HEK293 (cell line): ENCODE data around the gene FXYD3.

Experiments
- CTCF ChIA-PET: fragments of 350-600 bp; formaldehyde crosslinking; extraction: SDS; loops from one replicate; lab custom pipeline; 2021; ENCODE audit warnings: antibody characterized with exemption; lab: Yijun Ruan, JAX
- POLR2A ChIA-PET: fragments of 300-600 bp; formaldehyde crosslinking; extraction: SDS; loops from one replicate; lab custom pipeline; 2020; ENCODE audit warnings: antibody characterized with exemption, inconsistent platforms; lab: Yijun Ruan, JAX
- H3K27ac ChIP-seq: fragments of 200-500 bp; sonication (Bioruptor generic); 2 replicates; pipeline ENCODE4 v1.5.1; 2014; ENCODE audit warnings: low read depth, low read length, control low read depth, inconsistent platforms; ENCODE audit errors: extremely low read depth
- H3K36me3 ChIP-seq, 2 experiments: fragments of 200-500 bp in 1 of 2; sonication (Bioruptor generic) in 1 of 2; 1 replicate in 1 of 2; 2 replicates in 1 of 2; pipeline ENCODE4 v1.5.1; 2014 to 2017; ENCODE audit warnings: inconsistent platforms in 2 of 2, low read length in 2 of 2; ENCODE audit not compliant: control insufficient read depth in 2 of 2, insufficient read depth in 1 of 2
- H3K4me1 ChIP-seq: fragments of 200-500 bp; sonication (Bioruptor generic); 2 replicates; pipeline ENCODE4 v1.5.1; 2014; ENCODE audit warnings: mild to moderate bottlenecking, low read length, inconsistent platforms; ENCODE audit not compliant: control insufficient read depth, insufficient read depth
- H3K4me3 ChIP-seq: 2 replicates; pipeline ENCODE4 v1.5.1; 2011; ENCODE audit warnings: low read depth, mild to moderate bottlenecking, control low read depth, low read length, moderate library complexity
- H3K9me3 ChIP-seq: fragments of 200-500 bp; sonication (Bioruptor generic); 2 replicates; pipeline ENCODE4 v1.5.1; 2014; ENCODE audit warnings: low read depth, low read length, inconsistent platforms; ENCODE audit not compliant: control insufficient read depth, insufficient read depth
- MYNN ChIP-seq: fragments of 450-650 bp; formaldehyde crosslinking; IDR thresholded peaks from 2 replicates; pipeline ENCODE4 v1.5.1; 2016; ENCODE audit warnings: missing biosample characterization, missing genetic modification characterization, borderline replicate concordance
- OVOL3 ChIP-seq: fragments of 450-650 bp; formaldehyde crosslinking; IDR thresholded peaks from 2 replicates; pipeline ENCODE4 v1.5.1; 2016; ENCODE audit warnings: missing biosample characterization, missing genetic modification characterization
- PRDM1 ChIP-seq: fragments of 450-650 bp; formaldehyde crosslinking; IDR thresholded peaks from 2 replicates; pipeline ENCODE4; 2016; ENCODE audit warnings: missing biosample characterization, missing genetic modification characterization
- REPIN1 ChIP-seq: fragments of 450-650 bp; formaldehyde crosslinking; IDR thresholded peaks from 2 replicates; pipeline ENCODE4 v1.5.1; 2017; ENCODE audit warnings: missing biosample characterization, missing genetic modification characterization, low read depth
- SP7 ChIP-seq: fragments of 450-650 bp; formaldehyde crosslinking; IDR thresholded peaks from 2 replicates; pipeline ENCODE4 v1.5.1; 2016; ENCODE audit warnings: missing biosample characterization, missing genetic modification characterization
- ZBTB21 ChIP-seq: fragments of 450-650 bp; formaldehyde crosslinking; IDR thresholded peaks from 2 replicates; pipeline ENCODE4 v1.5.1; 2017; ENCODE audit warnings: missing biosample characterization, missing genetic modification characterization
- ZBTB49 ChIP-seq: fragments of 450-650 bp; formaldehyde crosslinking; IDR thresholded peaks from 2 replicates; pipeline ENCODE4 v1.5.1; 2016; ENCODE audit warnings: missing biosample characterization, missing genetic modification characterization, low read depth
- ZBTB8A ChIP-seq: fragments of 450-650 bp; formaldehyde crosslinking; IDR thresholded peaks from 2 replicates; pipeline ENCODE4 v1.5.1; 2016; ENCODE audit warnings: missing biosample characterization, missing genetic modification characterization
- ZEB2 ChIP-seq: fragments of 450-650 bp; formaldehyde crosslinking; IDR thresholded peaks from 2 replicates; pipeline ENCODE4 v1.5.1; 2016; ENCODE audit warnings: missing biosample characterization, missing genetic modification characterization
- ZFP3 ChIP-seq: fragments of 450-650 bp; formaldehyde crosslinking; IDR thresholded peaks from 2 replicates; pipeline ENCODE4 v1.5.1; 2016; ENCODE audit warnings: low read depth, missing biosample characterization, missing genetic modification characterization
- ZIC2 ChIP-seq: fragments of 450-650 bp; formaldehyde crosslinking; IDR thresholded peaks from 2 replicates; pipeline ENCODE4 v1.5.1; 2016; ENCODE audit warnings: missing biosample characterization, missing genetic modification characterization
- ZNF10 ChIP-seq: fragments of 450-650 bp; formaldehyde crosslinking; IDR thresholded peaks from 2 replicates; pipeline ENCODE4 v1.5.1; 2017; ENCODE audit warnings: missing biosample characterization, missing genetic modification characterization
- ZNF114 ChIP-seq: fragments of 450-650 bp; formaldehyde crosslinking; IDR thresholded peaks from 2 replicates; pipeline ENCODE4 v1.5.0; 2017; ENCODE audit warnings: missing biosample characterization, missing genetic modification characterization
- ZNF121 ChIP-seq: fragments of 450-650 bp; formaldehyde crosslinking; IDR thresholded peaks from 2 replicates; pipeline ENCODE4 v1.5.1; 2016; ENCODE audit warnings: missing biosample characterization, missing genetic modification characterization
- ZNF133 ChIP-seq: fragments of 450-650 bp; formaldehyde crosslinking; IDR thresholded peaks from 2 replicates; pipeline ENCODE4 v1.5.1; 2016; ENCODE audit warnings: missing biosample characterization, missing genetic modification characterization
- ZNF169 ChIP-seq: fragments of 450-650 bp; formaldehyde crosslinking; IDR thresholded peaks from 2 replicates; pipeline ENCODE4 v1.5.1; 2016; ENCODE audit warnings: missing biosample characterization, missing genetic modification characterization
- ZNF18 ChIP-seq: fragments of 450-650 bp; formaldehyde crosslinking; IDR thresholded peaks from 2 replicates; pipeline ENCODE4 v1.5.1; 2016; ENCODE audit warnings: missing biosample characterization, missing genetic modification characterization
- ZNF292 ChIP-seq: fragments of 450-650 bp; formaldehyde crosslinking; IDR thresholded peaks from 2 replicates; pipeline ENCODE4 v1.5.1; 2016; ENCODE audit warnings: low read depth, missing biosample characterization, missing genetic modification characterization, borderline replicate concordance
- ZNF362 ChIP-seq: fragments of 450-650 bp; formaldehyde crosslinking; IDR thresholded peaks from 2 replicates; pipeline ENCODE4 v1.5.1; 2016; ENCODE audit warnings: missing biosample characterization, missing genetic modification characterization
- ZNF366 ChIP-seq: fragments of 450-650 bp; formaldehyde crosslinking; conservative IDR thresholded peaks from 2 replicates; pipeline ENCODE4 v1.5.1; 2016; ENCODE audit warnings: missing biosample characterization, missing genetic modification characterization
- ZNF488 ChIP-seq: fragments of 450-650 bp; formaldehyde crosslinking; IDR thresholded peaks from 2 replicates; pipeline ENCODE4 v1.5.1; 2016; ENCODE audit warnings: missing biosample characterization, missing genetic modification characterization
- ZNF513 ChIP-seq: fragments of 450-650 bp; IDR thresholded peaks from 2 replicates; pipeline ENCODE4 v1.5.1; 2018; ENCODE audit warnings: missing biosample characterization, missing genetic modification characterization
- ZNF529 ChIP-seq: fragments of 450-650 bp; formaldehyde crosslinking; IDR thresholded peaks from 2 replicates; pipeline ENCODE4 v1.5.1; 2017; ENCODE audit warnings: missing genetic modification characterization, missing biosample characterization; ENCODE audit not compliant: insufficient replicate concordance
- ZNF629 ChIP-seq: fragments of 450-650 bp; formaldehyde crosslinking; IDR thresholded peaks from 2 replicates; pipeline ENCODE4 v1.5.1; 2017; ENCODE audit warnings: missing biosample characterization, missing genetic modification characterization
- ZNF701 ChIP-seq: fragments of 450-650 bp; formaldehyde crosslinking; IDR thresholded peaks from 2 replicates; pipeline ENCODE4 v1.5.1; 2016; ENCODE audit warnings: missing biosample characterization, missing genetic modification characterization
- ZNF768 ChIP-seq: fragments of 450-650 bp; formaldehyde crosslinking; IDR thresholded peaks from 2 replicates; pipeline ENCODE4 v1.5.1; 2018; ENCODE audit warnings: missing biosample characterization, mild to moderate bottlenecking, missing genetic modification characterization
- ZNF785 ChIP-seq: fragments of 450-650 bp; formaldehyde crosslinking; IDR thresholded peaks from 2 replicates; pipeline ENCODE4 v1.5.1; 2016; ENCODE audit warnings: missing biosample characterization, missing genetic modification characterization
- ZSCAN16 ChIP-seq: fragments of 450-650 bp; formaldehyde crosslinking; IDR thresholded peaks from 2 replicates; pipeline ENCODE4 v1.5.1; 2016; ENCODE audit warnings: missing biosample characterization, missing genetic modification characterization
- ZSCAN5A ChIP-seq: fragments of 450-650 bp; formaldehyde crosslinking; IDR thresholded peaks from 2 replicates; pipeline ENCODE4 v1.5.1; 2016; ENCODE audit warnings: missing biosample characterization, missing genetic modification characterization
- ZXDB ChIP-seq: fragments of 450-650 bp; formaldehyde crosslinking; IDR thresholded peaks from 2 replicates; pipeline ENCODE4 v1.5.1; 2016; ENCODE audit warnings: missing biosample characterization, missing genetic modification characterization

FXYD3 gene

GRCh38 chr19:35075202-35076025 is 40.2 kb upstream of the FXYD3 start (continued):
- no peak for TF ChIP-seq ZNF529 (tag by site-specific recombination)
- TF ChIP-seq ZNF488 (tag by site-specific recombination), result no peak
- TF ChIP-seq ZNF366 (tag by site-specific recombination), result peak; percentile 87
- no peak for TF ChIP-seq ZNF292 (tag by site-specific recombination)
- TF ChIP-seq ZNF768, result no peak
- no peak for TF ChIP-seq ZSCAN16 (tag by site-specific recombination)
- no peak for TF ChIP-seq ZNF629 (tag by site-specific recombination)
- no peak for TF ChIP-seq ZNF18
- TF ChIP-seq REPIN1 (tag by site-specific recombination), result no peak
- no peak for TF ChIP-seq ZNF121 (tag by site-specific recombination)
- no peak for TF ChIP-seq OVOL3 (tag by site-specific recombination)
- TF ChIP-seq ZNF701 (tag by site-specific recombination), result no peak
- peak; percentile 84 for TF ChIP-seq PRDM1 (tag by site-specific recombination)
- no peak for TF ChIP-seq MYNN
- 0 out of 2 replicates have a peak, but pooled peaks have one; percentile 11 for TF ChIP-seq ZIC2 (tag by site-specific recombination)
- TF ChIP-seq ZNF362, result no peak
- no peak for TF ChIP-seq ZSCAN5A (tag by site-specific recombination)
- no peak for TF ChIP-seq ZNF169 (tag by site-specific recombination)

- POLR2A ChIA-PET, result no interaction called here
- CTCF ChIA-PET, result interaction anchor here (1.0 to 6.5 kb wide), 2 partner anchors 9 to 103 kb away, joined by 3 to 54 read pairs; no protein-coding TSS in a partner anchor
- TF ChIP-seq ZNF785 (tag by site-specific recombination) (no peak), ZBTB21 (tag by site-specific recombination) (no peak), ZNF10 (tag by site-specific recombination) (no peak), ZXDB (tag by site-specific recombination) (no peak), ZBTB8A (tag by site-specific recombination) (no peak), ZFP3 (tag by site-specific recombination) (no peak), ZEB2 (tag by site-specific recombination) (no peak), ZNF513 (tag by site-specific recombination) (no peak), ZNF133 (tag by site-specific recombination) (no peak), ZBTB49 (no peak), SP7 (no peak), ZNF114 (tag by site-specific recombination) (no peak)
Observed at GRCh38 chr19:35076026-35076370, 39.6 kb upstream of the FXYD3 start.

More at GRCh38 chr19:35076026-35076370, 39.6 kb upstream of the FXYD3 start:
- Histone ChIP-seq H3K36me3 (no peaks in the 10 kb centered on the region), H3K27ac (no peak overlapping the region), H3K9me3 (peaks cover 4% of the 10 kb centered on the region), H3K4me1 (no peaks in the 10 kb centered on the region), H3K4me3 (no peak overlapping the region)
